ENCODE measurements around the gene UTP25.
A peak's percentile ranks its signal among the peaks of the same experiment; 100 is the strongest.

The UTP25 gene

GRCh38 chr1:209827384-209828262 lies at the start of gene UTP25:
Gene UTP25 (plus strand): TSS chr1:209827972. CDS start chr1:209828064, 92 bp downstream.
- peak; percentile 96 for DNase-seq (ENCODE audit: extremely low read depth, low read depth)
- peak; percentile 78 for TF ChIP-seq CTCF (IDR thresholded peaks at IDR 0.05; ENCODE audit: low read depth, low read length, missing control alignments)
- H3K4me3 ChIP-seq (replicated peaks; ENCODE audit: low read depth, low read length), result peak within 1 kb of the TSS; percentile 75

- no peak for TF ChIP-seq CTCF (IDR thresholded peaks at IDR 0.05; ENCODE audit: low read depth, low read length, missing control alignments)
- H3K4me3 ChIP-seq (replicated peaks; ENCODE audit: low read depth, low read length), result no peak overlapping the region
- DNase-seq (ENCODE audit: extremely low read depth, low read depth), result no peak
These were observed 49.7 kb upstream of the UTP25 start for GRCh38 chr1:209778102-209778501.

GRCh38 chr1:209780268-209780667 lies 47.5 kb upstream of the UTP25 start:
- TF ChIP-seq CTCF (IDR thresholded peaks at IDR 0.05; ENCODE audit: low read depth, low read length, missing control alignments), result no peak
- H3K4me3 ChIP-seq (replicated peaks; ENCODE audit: low read depth, low read length), result no peak overlapping the region
- no peak for DNase-seq (ENCODE audit: extremely low read depth, low read depth)

GRCh38 chr1:209783386-209783785 lies 44.4 kb upstream of the UTP25 start:
- peak overlapping the region; percentile 91 for H3K4me3 ChIP-seq (replicated peaks; ENCODE audit: low read depth, low read length)
- DNase-seq (ENCODE audit: extremely low read depth, low read depth), result no peak
- no peak for TF ChIP-seq CTCF (IDR thresholded peaks at IDR 0.05; ENCODE audit: low read depth, low read length, missing control alignments)

GRCh38 chr1:209784265-209785169 lies 43.3 kb upstream of the UTP25 start, which contains the start of gene C1orf74:
Gene C1orf74 (minus strand): TSS chr1:209784559. CDS start chr1:209783634, 925 bp downstream.
- peak; percentile 92 for DNase-seq (ENCODE audit: extremely low read depth, low read depth)
- TF ChIP-seq CTCF (IDR thresholded peaks at IDR 0.05; ENCODE audit: low read depth, low read length, missing control alignments), result no peak
- H3K4me3 ChIP-seq (replicated peaks; ENCODE audit: low read depth, low read length), result peak within 1 kb of the TSS; percentile 91

GRCh38 chr1:209785592-209785991 lies 42.2 kb upstream of the UTP25 start:
- no peak for TF ChIP-seq CTCF (IDR thresholded peaks at IDR 0.05; ENCODE audit: low read depth, low read length, missing control alignments)
- no peak overlapping the region for H3K4me3 ChIP-seq (replicated peaks; ENCODE audit: low read depth, low read length)
- DNase-seq (ENCODE audit: extremely low read depth, low read depth), result no peak
